Measurements from ENCODE around the gene INSIG2.

INSIG2 gene

GRCh38 chr2:118130385-118130784 is 42.1 kb downstream of the INSIG2 start:
- no peak for DNase-seq (ENCODE audit: low read depth)

DNA sequence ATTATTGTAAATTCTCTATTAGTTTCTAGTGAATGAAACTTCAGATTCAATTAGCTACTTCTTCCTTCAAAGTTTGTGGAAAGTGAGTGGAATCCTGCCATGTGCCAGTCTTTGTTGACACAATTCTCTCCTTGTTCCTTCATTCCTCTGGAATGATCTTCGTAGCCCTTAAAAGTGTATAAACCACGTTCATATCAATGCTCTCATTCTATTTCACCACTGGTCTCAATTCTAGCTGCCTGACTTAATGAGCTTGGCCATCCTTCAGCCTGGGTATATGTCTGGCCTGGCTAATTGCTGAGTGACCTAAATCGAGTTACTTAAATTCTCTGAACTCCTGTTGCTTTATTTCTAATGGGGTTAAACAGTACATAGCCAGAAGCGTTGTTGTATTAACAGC is 43.5 kb downstream of the INSIG2 start:
- DNase-seq (ENCODE audit: low read depth), result no peak

DNA sequence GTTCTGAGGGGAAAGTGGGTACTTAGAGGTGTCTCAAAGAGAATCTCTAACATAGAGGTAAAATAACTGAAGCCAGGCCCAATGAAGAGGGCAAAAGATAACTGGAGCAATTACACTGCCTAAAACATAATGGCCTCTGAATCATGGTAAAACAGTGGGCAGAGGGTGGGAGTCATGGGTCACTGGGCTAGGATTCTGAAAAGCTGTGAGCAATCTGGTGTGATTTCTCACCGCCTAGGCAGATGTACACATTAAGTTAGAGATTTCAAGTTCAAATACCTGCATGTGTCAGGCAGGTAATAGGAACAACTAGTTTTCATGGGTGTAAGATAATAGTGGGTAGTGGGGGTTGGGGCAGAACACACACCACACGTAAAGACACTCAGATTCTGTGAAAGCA is 45.6 kb downstream of the INSIG2 start:
- no peak for DNase-seq (ENCODE audit: low read depth)

DNA sequence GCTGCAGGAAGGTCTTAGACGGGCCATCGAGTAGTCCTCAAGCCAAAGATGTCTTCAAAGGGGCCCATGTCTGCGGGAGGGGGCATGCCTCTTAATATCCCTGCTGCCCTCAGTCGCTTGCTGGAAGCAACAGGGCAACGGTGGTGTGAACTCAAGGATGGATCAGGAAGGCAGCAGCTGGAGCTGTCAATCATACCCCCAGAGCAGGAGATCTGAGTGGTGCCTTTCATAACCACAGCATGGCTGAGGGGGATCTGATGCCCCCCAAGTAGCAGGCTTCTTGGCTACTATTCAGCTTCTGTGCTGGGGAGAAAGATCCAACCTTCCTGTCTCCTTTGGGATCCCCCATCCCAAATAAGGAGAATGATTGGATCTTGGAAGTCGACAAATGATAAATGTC is 46.4 kb downstream of the INSIG2 start:
- DNase-seq (ENCODE audit: low read depth), result no peak

DNA sequence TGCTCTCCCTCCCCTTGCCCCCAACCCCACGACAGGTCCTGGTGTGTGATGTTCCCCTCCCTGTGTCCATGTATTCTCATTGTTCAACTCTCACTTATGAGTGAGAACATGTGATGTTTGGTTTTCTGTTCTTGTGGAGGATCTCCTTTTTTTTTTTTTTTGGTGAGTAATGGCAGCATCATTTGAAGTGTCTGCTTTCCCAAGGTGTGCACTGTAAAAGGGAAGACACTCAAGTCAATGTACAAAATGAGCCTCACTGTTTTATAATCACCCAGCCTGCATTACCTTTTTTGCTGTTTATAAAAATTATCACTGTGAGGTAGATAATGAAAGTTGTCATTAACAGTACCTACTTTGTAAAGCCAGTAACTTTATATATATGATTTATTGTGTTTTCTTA is 56.9 kb downstream of the INSIG2 start:
- DNase-seq (ENCODE audit: low read depth), result no peak

GRCh38 chr2:118145806-118146205 is 57.5 kb downstream of the INSIG2 start:
- DNase-seq (ENCODE audit: low read depth), result no peak

GRCh38 chr2:118146315-118147283 is 58.3 kb downstream of the INSIG2 start:
- no peak for DNase-seq (ENCODE audit: low read depth)

GRCh38 chr2:118148133-118148532 is 59.9 kb downstream of the INSIG2 start:
- DNase-seq (ENCODE audit: low read depth), result no peak

- peak; percentile 27 for DNase-seq (ENCODE audit: low read depth)
Measured at GRCh38 chr2:118148809-118149208, 60.5 kb downstream of the INSIG2 start.

- no peak for DNase-seq (ENCODE audit: low read depth)
Measured at GRCh38 chr2:118150294-118150693, 62.0 kb downstream of the INSIG2 start.

- no peak for DNase-seq (ENCODE audit: low read depth)
Measured at GRCh38 chr2:118151831-118152230, 63.6 kb downstream of the INSIG2 start.

DNA sequence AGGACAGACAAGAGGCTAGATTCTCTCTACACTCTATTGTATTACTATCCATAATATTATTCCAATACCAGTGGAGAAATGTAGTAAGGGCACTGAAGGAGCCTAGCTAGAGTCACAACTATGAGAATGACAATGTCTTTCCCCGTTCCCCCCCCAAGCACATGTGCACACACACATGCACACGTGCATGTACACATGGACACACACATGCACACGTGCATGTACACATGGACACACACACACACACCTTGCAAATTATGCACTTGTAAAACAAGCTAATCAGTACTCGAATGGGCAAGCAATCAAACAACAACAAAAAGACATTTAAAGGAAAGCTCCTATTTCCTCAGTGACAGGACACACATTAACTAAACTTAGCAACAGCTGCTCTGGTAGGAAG is 65.2 kb downstream of the INSIG2 start:
- no peak for DNase-seq (ENCODE audit: low read depth)

GRCh38 chr2:118154176-118154575 is 65.9 kb downstream of the INSIG2 start:
- DNase-seq (ENCODE audit: low read depth), result no peak

All from fibroblast of the conjunctiva (primary cell).